Thyroid gland (tissue), 4 donors: ENCODE results near the gene CLSTN2. TPM values are rescaled to one million over a fixed set of nuclear protein-coding genes. Genes with fewer than 3 reads are reported as not detected.

ENCODE experiments used
- DNase-seq, 2 donors: peaks; one replicate each; pipeline ENCODE4 v3.0.0-alpha.2; 2019
- H3K27ac ChIP-seq, 3 donors: fragments of 200-600 bp; sonication (generic); 1 replicate in 2 of 3; 2 replicates in 1 of 3; pipeline ENCODE4 v1.5.1; 2016 to 2019; ENCODE audit warnings: mild to moderate bottlenecking in 1 of 3, moderate library complexity in 1 of 3
- H3K27me3 ChIP-seq: fragments of 200-600 bp; sonication (generic); one replicate; pipeline ENCODE4 v1.5.1; 2019
- H3K36me3 ChIP-seq, 2 donors: fragments of 200-600 bp; sonication (generic); one replicate each; pipeline ENCODE4 v1.5.1; 2016 to 2019
- H3K4me1 ChIP-seq, 2 donors: fragments of 200-600 bp; sonication (generic); one replicate each; pipeline ENCODE4 v1.5.1; 2017 to 2019
- H3K4me3 ChIP-seq, 3 donors: fragments of 200-600 bp; sonication (generic); replicated peaks in 1 of 3; 1 replicate in 2 of 3; 2 replicates in 1 of 3; pipeline ENCODE4 v1.5.1; 2016; ENCODE audit warnings: mild to moderate bottlenecking in 1 of 3
- H3K9me3 ChIP-seq: fragments of 200-600 bp; sonication (generic); one replicate; pipeline ENCODE4 v1.5.1; 2017
- CTCF ChIP-seq, 6 experiments: fragments of 200-600 bp in 3 of 6; fragments of 450-650 bp in 3 of 6; sonication (generic) in 3 of 6; IDR thresholded peaks; one replicate each; pipeline ENCODE4 v1.5.1; 2016 to 2019; ENCODE audit warnings: antibody characterized with exemption in 6 of 6, mild to moderate bottlenecking in 2 of 6, inconsistent platforms in 1 of 6, moderate library complexity in 1 of 6
- POLR2A ChIP-seq, 2 donors: fragments of 450-650 bp; IDR thresholded peaks; one replicate each; pipeline ENCODE4 v1.6.1; 2017; ENCODE audit warnings: antibody characterized with exemption in 2 of 2, mild to moderate bottlenecking in 2 of 2, moderate library complexity in 1 of 2
- WGBS, 2 donors: methylation state at CpG; one replicate each; pipeline ENCODE4 v1.1.5; 2017; 5-methylcytosine and 5-hydroxymethylcytosine counted together
- intact Hi-C: fragments of 100-400 bp; cut with DNase I; formaldehyde crosslinking; loops from one replicate; pipeline ENCODE4 v1.15.1; 2023
- total RNA-seq, 4 donors: library from RNA; depleted of rRNA; stranded (reverse); fragments of >200 nt; gene quantifications; one replicate each; pipeline ENCODE4 v1.2.3, GENCODE V29; 2016

CLSTN2 gene
- total RNA-seq, 4 donors from 2014 or later = 9.7 to 32.9 (median 15.5) TPM

DNA sequence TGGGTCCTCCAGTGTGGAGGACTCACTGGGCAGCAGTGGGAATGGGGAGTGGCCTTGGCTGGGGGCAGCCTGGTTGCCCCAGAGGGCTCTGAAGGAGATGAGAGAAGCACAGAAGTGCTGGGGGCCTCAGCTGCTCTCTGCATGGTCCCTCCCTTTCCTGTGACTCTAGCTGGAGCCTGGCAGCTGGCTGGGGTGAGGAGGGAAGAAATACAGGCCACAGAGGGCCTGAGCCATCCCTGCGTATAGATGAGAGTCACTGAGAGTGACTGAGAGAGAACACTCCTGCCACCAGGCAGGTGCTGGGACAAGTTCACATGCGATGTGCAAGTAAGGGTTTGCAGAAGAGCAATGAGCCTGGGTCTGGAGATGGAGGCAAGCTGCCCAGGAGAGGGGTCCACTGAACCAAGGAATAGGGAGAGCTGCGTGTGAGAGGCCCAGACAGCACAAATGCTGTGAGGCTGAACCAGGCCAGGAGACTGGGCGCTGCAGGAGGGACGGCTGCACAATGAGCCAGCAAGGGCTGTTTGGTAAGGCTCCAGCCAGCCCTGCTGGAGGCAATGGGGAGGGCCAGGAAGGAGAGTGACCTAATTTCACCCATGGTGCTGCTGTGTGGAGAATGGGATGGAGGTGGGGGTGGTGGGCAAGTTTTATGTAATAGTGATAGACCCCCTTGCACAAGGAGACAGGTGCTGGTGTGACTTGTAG lies 87.2 kb downstream of the CLSTN2 start:
- Histone ChIP-seq H3K4me3 (no peak overlapping the region), H3K4me1 (peaks cover 19 to 28% of the 10 kb centered on the region in 2 donors), H3K36me3 (no peaks in the 10 kb centered on the region), H3K27ac (peak overlapping the region in 1 of 3 donors; percentile 45), H3K9me3 (no peaks in the 10 kb centered on the region), H3K27me3 (no peaks in the 10 kb centered on the region)
- intact Hi-C loops = no loop called here
- WGBS, 2 donors = 38 to 48% methylated on average over 5 of the region's 5 CpGs
- peak; percentile 72 for DNase-seq
- peak in 2 of 6 experiments; percentile 15 to 22 for TF ChIP-seq CTCF (IDR thresholded peaks at IDR 0.05)
- no peak for TF ChIP-seq POLR2A (IDR thresholded peaks at IDR 0.05)

- TF ChIP-seq CTCF (IDR thresholded peaks at IDR 0.05) = no peak
- no peak for TF ChIP-seq POLR2A (IDR thresholded peaks at IDR 0.05)
- Histone ChIP-seq H3K27ac (peak overlapping the region; percentile 50 to 68 (median 64)), H3K4me3 (no peak overlapping the region), H3K27me3 (no peaks in the 10 kb centered on the region), H3K4me1 (peaks cover 19 to 28% of the 10 kb centered on the region in 2 donors), H3K9me3 (no peaks in the 10 kb centered on the region), H3K36me3 (no peaks in the 10 kb centered on the region)
- WGBS, 2 donors = 39 to 53% methylated on average over 9 to 10 of the region's 12 CpGs
- peak; percentile 81 to 87 for DNase-seq
- intact Hi-C loops = no loop called here
Measured at GRCh38 chr3:140023616-140024530, 88.9 kb downstream of the CLSTN2 start.

GRCh38 chr3:140031170-140031569 lies 96.2 kb downstream of the CLSTN2 start:
- Histone ChIP-seq H3K27me3 (no peaks in the 10 kb centered on the region), H3K4me3 (no peak overlapping the region), H3K27ac (no peak overlapping the region), H3K36me3 (no peaks in the 10 kb centered on the region), H3K9me3 (no peaks in the 10 kb centered on the region), H3K4me1 (no peaks in the 10 kb centered on the region)
- no peak for DNase-seq
- 91 to 92% methylated on average over 4 of the region's 4 CpGs for WGBS, 2 donors
- TF ChIP-seq POLR2A (IDR thresholded peaks at IDR 0.05) (no peak), CTCF (IDR thresholded peaks at IDR 0.05) (no peak)
- intact Hi-C loops = no loop called here

DNA sequence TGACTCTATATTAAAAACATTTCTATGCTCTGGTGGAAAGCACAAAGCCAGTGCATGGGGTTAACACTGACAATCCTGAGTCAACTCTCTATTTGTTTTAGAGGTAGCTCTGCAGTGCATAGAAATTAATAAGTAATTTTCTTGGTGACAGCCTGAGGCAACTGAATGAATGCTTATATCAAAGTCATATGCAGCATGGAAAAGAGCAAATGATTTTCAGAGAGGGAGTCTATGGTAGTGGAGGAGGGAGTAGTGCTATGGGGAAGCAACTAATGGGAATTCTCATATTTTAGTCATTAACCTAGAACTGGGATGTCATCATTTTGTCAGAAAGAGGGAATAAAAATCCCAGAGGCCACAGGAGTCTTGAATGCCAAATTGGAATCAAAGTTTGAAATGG lies 99.1 kb downstream of the CLSTN2 start:
- no peaks in the 10 kb centered on the region for H3K36me3 ChIP-seq
- no peaks in the 10 kb centered on the region for H3K27me3 ChIP-seq
- H3K4me1 ChIP-seq = no peaks in the 10 kb centered on the region
- DNase-seq = no peak
- H3K9me3 ChIP-seq = no peaks in the 10 kb centered on the region
- no peak overlapping the region for H3K27ac ChIP-seq
- H3K4me3 ChIP-seq = no peak overlapping the region
- intact Hi-C loops = no loop called here
- TF ChIP-seq POLR2A (IDR thresholded peaks at IDR 0.05) (no peak), CTCF (IDR thresholded peaks at IDR 0.05) (no peak)

DNA sequence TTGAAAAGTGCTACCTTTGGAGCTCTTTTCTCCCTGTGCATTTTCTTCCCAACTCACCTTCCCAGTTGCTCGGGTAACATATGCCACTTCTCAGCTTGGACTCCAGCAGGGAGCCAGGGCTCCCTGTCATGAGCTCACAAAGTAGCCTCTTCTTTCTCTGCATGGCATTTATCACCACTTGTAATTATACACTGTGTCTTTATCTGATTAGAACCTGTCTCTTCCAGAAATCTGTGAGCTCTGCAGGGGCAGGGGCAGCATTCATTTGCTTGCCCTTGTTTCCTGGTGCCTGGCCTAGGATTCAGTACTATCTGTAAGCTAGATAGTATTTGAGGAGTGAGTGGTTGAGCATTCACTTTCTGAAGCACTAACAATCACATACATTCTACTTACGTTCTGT lies 100.9 kb downstream of the CLSTN2 start:
- 60 to 68% methylated on average over 2 of the region's 2 CpGs for WGBS, 2 donors
- no peaks in the 10 kb centered on the region for H3K9me3 ChIP-seq
- DNase-seq = no peak
- no peaks in the 10 kb centered on the region for H3K27me3 ChIP-seq
- TF ChIP-seq CTCF (IDR thresholded peaks at IDR 0.05) (no peak), POLR2A (IDR thresholded peaks at IDR 0.05) (no peak)
- intact Hi-C loops = no loop called here
- no peak overlapping the region for H3K27ac ChIP-seq
- H3K4me1 ChIP-seq = no peaks in the 10 kb centered on the region
- H3K36me3 ChIP-seq = no peaks in the 10 kb centered on the region
- H3K4me3 ChIP-seq = no peak overlapping the region
